Fibroblast of pulmonary artery (primary cell): ENCODE results near the gene NR1I2.

Experiments
- DNase-seq: peaks from one replicate; pipeline ENCODE4 v3.0.0-alpha.2; 2010; ENCODE audit warnings: low read depth
- H3K4me3 ChIP-seq: replicated peaks from 2 replicates; pipeline ENCODE4 v1.5.1; 2011; ENCODE audit warnings: low read depth, mild to moderate bottlenecking, control low read depth, low read length, moderate library complexity
- TF ChIP-seq, protein P1 (sequence below): IDR thresholded peaks from 2 replicates; pipeline ENCODE4 v1.5.1; 2011; ENCODE audit warnings: mild to moderate bottlenecking, control low read depth, low read length, inconsistent platforms; ENCODE audit errors: missing control alignments

NR1I2 gene

GRCh38 chr3:119746423-119746822 is 35.5 kb upstream of the NR1I2 start:
- TF ChIP-seq, protein P1, sequence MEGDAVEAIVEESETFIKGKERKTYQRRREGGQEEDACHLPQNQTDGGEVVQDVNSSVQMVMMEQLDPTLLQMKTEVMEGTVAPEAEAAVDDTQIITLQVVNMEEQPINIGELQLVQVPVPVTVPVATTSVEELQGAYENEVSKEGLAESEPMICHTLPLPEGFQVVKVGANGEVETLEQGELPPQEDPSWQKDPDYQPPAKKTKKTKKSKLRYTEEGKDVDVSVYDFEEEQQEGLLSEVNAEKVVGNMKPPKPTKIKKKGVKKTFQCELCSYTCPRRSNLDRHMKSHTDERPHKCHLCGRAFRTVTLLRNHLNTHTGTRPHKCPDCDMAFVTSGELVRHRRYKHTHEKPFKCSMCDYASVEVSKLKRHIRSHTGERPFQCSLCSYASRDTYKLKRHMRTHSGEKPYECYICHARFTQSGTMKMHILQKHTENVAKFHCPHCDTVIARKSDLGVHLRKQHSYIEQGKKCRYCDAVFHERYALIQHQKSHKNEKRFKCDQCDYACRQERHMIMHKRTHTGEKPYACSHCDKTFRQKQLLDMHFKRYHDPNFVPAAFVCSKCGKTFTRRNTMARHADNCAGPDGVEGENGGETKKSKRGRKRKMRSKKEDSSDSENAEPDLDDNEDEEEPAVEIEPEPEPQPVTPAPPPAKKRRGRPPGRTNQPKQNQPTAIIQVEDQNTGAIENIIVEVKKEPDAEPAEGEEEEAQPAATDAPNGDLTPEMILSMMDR, result no peak
- no peak for DNase-seq
- no peak overlapping the region for H3K4me3 ChIP-seq

GRCh38 chr3:119747357-119747756 is 34.5 kb upstream of the NR1I2 start:
- DNase-seq, result no peak
- H3K4me3 ChIP-seq, result no peak overlapping the region
- TF ChIP-seq, protein P1, result no peak

DNA sequence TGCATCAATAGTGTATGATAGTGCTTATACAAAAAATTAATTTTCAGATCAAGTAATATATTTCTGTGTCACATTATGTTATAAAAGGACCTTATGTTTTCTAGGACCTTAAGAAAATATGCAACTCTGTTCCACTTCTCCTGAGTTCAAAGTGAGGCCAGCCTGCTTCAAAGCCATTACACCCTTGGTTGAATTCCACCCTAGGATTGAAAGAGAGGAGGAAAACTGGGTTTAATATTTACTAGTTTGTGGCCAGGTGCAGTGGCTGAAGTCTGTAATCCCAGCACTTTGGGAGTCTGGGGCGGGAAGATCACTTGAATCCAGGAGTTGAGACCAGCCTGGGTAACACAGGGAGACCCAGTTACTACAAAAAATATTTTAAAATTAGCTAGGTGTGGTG is 32.9 kb upstream of the NR1I2 start:
- H3K4me3 ChIP-seq, result no peak overlapping the region
- TF ChIP-seq, protein P1, result no peak
- no peak for DNase-seq

DNA sequence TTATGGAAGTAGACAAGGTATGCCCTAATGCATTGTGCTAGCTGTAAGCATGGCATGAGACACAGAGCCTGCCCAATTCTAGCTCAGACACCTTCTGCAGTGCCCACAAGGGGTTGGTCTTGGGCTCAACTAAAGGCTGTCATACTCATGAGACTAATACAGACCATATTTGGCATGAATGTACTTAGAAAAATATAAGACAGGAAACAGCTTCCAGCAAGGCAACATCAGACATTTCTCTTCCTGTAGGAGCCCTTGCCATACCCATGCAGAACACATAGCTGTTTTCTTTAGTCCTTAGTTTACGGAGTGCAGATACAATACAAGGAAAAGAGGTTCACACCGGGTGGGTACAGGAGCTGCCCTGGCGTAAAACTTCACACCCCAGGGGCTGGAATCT is 30.5 kb upstream of the NR1I2 start:
- TF ChIP-seq, protein P1, result no peak
- H3K4me3 ChIP-seq, result no peak overlapping the region
- DNase-seq, result peak; percentile 19

DNA sequence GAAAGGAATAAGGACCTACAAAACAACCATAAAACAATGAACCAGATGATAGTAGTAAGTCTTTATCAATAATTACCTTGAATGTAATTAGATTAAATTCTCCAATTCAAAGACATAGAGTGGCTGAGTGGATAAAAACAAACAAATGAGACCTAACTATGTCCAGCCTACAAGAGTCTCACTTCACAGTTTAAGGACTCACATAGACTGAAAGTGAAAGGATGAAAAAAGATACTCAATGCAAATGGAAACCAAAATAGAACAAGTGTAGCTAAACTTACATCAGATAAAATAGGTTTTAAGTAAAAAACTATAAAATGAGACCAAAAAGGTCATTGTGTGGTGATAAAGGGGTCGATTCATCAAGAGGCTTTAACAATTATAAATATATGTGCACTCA is 21.9 kb upstream of the NR1I2 start:
- H3K4me3 ChIP-seq, result no peak overlapping the region

DNA sequence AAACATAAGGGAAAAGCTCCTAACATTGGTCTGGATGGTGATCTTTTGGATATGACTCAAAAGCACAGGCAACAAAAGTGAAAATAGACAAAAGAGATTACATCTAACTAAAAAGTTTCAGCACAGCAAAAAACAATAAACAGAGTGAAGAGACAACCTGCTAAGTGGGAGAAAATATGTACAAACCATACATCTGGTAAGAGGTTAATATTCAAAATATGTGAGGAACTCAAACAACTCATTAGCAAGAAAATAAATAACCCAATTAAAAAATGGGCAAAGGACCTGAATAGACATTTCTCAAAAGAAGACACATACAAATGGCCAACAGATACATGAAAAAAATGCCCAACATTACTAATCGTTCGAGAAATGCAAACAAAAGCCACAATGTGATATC is 19.0 kb upstream of the NR1I2 start:
- no peak overlapping the region for H3K4me3 ChIP-seq
- TF ChIP-seq, protein P1, result no peak

More for the DNA sequence above, 21.9 kb upstream of the NR1I2 start:
- no peak for DNase-seq
- TF ChIP-seq, protein P1, result no peak

DNA sequence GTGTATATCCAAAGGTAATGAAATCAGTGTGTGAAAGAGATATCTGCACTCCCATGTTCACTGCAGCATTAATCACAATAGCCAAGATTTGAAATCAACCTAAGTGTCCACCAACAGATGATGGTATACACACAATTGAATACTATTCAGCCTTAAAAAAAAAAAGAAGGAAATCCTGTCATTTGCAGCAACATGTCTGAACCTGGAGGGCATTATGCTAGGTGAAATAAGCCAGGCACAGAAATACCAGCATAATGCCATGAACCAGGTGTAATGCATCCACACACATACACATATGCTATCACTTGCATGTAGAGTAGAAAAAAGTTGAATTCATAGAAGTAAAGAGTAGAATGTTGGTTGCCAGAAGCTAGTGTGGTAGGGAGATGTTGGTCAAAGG is 18.4 kb upstream of the NR1I2 start:
- H3K4me3 ChIP-seq, result no peak overlapping the region
- TF ChIP-seq, protein P1, result no peak
- no peak for DNase-seq

More for the DNA sequence above, 19.0 kb upstream of the NR1I2 start:
- DNase-seq, result no peak
